PC-9 (cell line): ENCODE results near the gene ZDHHC5. TPM values are rescaled to one million over a fixed set of nuclear protein-coding genes. Genes with fewer than 3 reads are reported as not detected.

Source experiments
- BruUV-seq: library from RNA; stranded (reverse); fragments of 400-500 nt; replicated peaks from 2 replicates; lab custom pipeline; 2021; lab: Mats Ljungman, UMichigan
- CTCF ChIA-PET: fragments of 300-600 bp; sonication (Branson Sonifier 250); formaldehyde crosslinking; loops from one replicate; lab custom pipeline; 2022; ENCODE audit warnings: antibody characterized with exemption; lab: Charles Lee
- POLR2A ChIA-PET: fragments of 300-600 bp; sonication (Branson Sonifier 250); formaldehyde crosslinking; loops from one replicate; lab custom pipeline; 2022; ENCODE audit warnings: antibody characterized with exemption; ENCODE audit not compliant: unreplicated experiment; lab: Charles Lee
- DNase-seq, 2 experiments: peaks; one replicate each; pipeline versions ENCODE4 v3.0.0 to v3.0.0-alpha.2; 2015 to 2022; ENCODE audit warnings: mixed read lengths in 1 of 2
- H2AFZ ChIP-seq: fragments of 200-600 bp; sonication (generic); 2 replicates; pipeline ENCODE4 v1.8.1; 2017; ENCODE audit warnings: antibody characterized with exemption
- H3F3A ChIP-seq: fragments of 200-600 bp; sonication (generic); 2 replicates; pipeline ENCODE4 v1.8.1; 2017; ENCODE audit warnings: antibody characterized with exemption, mild to moderate bottlenecking, low read depth; ENCODE audit not compliant: insufficient read depth
- H3K27ac ChIP-seq: fragments of 200-600 bp; sonication (generic); 2 replicates; pipeline ENCODE4 v1.6.1; 2016; ENCODE audit warnings: mixed run types
- H3K27me3 ChIP-seq: fragments of 200-600 bp; sonication (generic); 2 replicates; pipeline ENCODE4 v1.6.1; 2016; ENCODE audit warnings: low read depth, mixed run types; ENCODE audit not compliant: insufficient read depth
- H3K36me3 ChIP-seq: fragments of 200-600 bp; sonication (generic); 2 replicates; pipeline ENCODE4 v1.6.1; 2016; ENCODE audit warnings: low read depth, mixed run types
- H3K4me1 ChIP-seq: fragments of 200-600 bp; sonication (generic); replicated peaks from 2 replicates; pipeline ENCODE4 v1.6.1; 2016; ENCODE audit warnings: mixed run types; ENCODE audit not compliant: insufficient read depth
- H3K4me2 ChIP-seq: fragments of 200-600 bp; sonication (generic); 2 replicates; pipeline ENCODE4 v1.6.1; 2017; ENCODE audit warnings: mixed run types
- H3K4me3 ChIP-seq: fragments of 200-600 bp; sonication (generic); 2 replicates; pipeline ENCODE4 v1.6.1; 2016; ENCODE audit warnings: mixed run types
- H3K79me2 ChIP-seq: fragments of 200-600 bp; sonication (generic); 2 replicates; pipeline ENCODE4 v1.6.1; 2017; ENCODE audit warnings: low read depth, mixed run types
- H3K9me2 ChIP-seq: fragments of 200-600 bp; sonication (generic); 2 replicates; pipeline ENCODE4 v1.8.1; 2017; ENCODE audit warnings: mild to moderate bottlenecking; ENCODE audit not compliant: insufficient read depth
- H3K9me3 ChIP-seq: fragments of 200-600 bp; sonication (generic); 2 replicates; pipeline ENCODE4 v1.8.1; 2016; ENCODE audit warnings: low read depth; ENCODE audit not compliant: insufficient read depth
- H4K20me1 ChIP-seq: fragments of 200-600 bp; sonication (generic); 2 replicates; pipeline ENCODE4 v1.8.1; 2017; ENCODE audit not compliant: insufficient read depth
- CTCF ChIP-seq: fragments of 200-600 bp; sonication (generic); conservative IDR thresholded peaks from 2 replicates; pipeline ENCODE4 v1.6.1; 2017; ENCODE audit warnings: mixed run types, antibody characterized with exemption, mild to moderate bottlenecking, moderate library complexity
- EZH2 ChIP-seq: fragments of 200-600 bp; sonication (generic); IDR thresholded peaks from 2 replicates; pipeline ENCODE4 v1.8.0; 2017; ENCODE audit warnings: antibody characterized with exemption, low read depth
- intact Hi-C: fragments of 100-400 bp; cut with micrococcal nuclease; formaldehyde crosslinking; loops from one replicate; pipeline ENCODE4 v1.10.0; 2022; ENCODE audit not compliant: unreplicated experiment
- microRNA-seq: library from miRNA; unstranded; fragments of <30 nt; microRNA quantifications from one replicate; pipeline ENCODE4 v1.2.0, GENCODE V29; 2021; ENCODE audit warnings: borderline number of aligned reads, borderline replicate concordance
- total RNA-seq: library from RNA; stranded (reverse); gene quantifications from 2 replicates; pipeline ENCODE4 v1.2.3, GENCODE V29; 2021

Gene ZDHHC5
- total RNA-seq, 1 experiment from 2014 or later = 94.2 TPM

GRCh38 chr11:57746920-57747319 is 79.0 kb downstream of the ZDHHC5 start:
- Histone ChIP-seq H3K79me2 (peaks cover 26% of the 10 kb centered on the region), H3K4me1 (peaks cover 8% of the 10 kb centered on the region), H3K9me3 (no peaks in the 10 kb centered on the region), H4K20me1 (no peaks in the 10 kb centered on the region), H3K27ac (no peak overlapping the region), H3F3A (peaks cover 36% of the 10 kb centered on the region), H3K4me2 (no peak overlapping the region), H3K4me3 (no peak overlapping the region), H3K36me3 (peaks cover 22% of the 10 kb centered on the region), H2AFZ (no peak overlapping the region), H3K27me3 (no peaks in the 10 kb centered on the region), H3K9me2 (no peaks in the 10 kb centered on the region)
- BruUV-seq = no TSS peak
- intact Hi-C loops = no loop called here
- ChIA-PET POLR2A (interaction anchor here (0.6 to 0.7 kb wide), 3 partner anchors 102 to 539 kb away, joined by 3 to 7 read pairs (median 4); no protein-coding TSS in a partner anchor), CTCF (interaction anchor here (0.5 to 1.0 kb wide), 2 partner anchors 29 to 54 kb away, joined by 3 read pairs; no protein-coding TSS in a partner anchor)
- TF ChIP-seq CTCF = no peak
- no peak for TF ChIP-seq EZH2
- DNase-seq = no peak

Small RNAs within 50 kb of the gene (microRNA-seq; reads per million reads assigned to microRNA genes)
- 7,862 reads per million, percentile 91 among the genes with 10 or more reads in this experiment for gene MIR130A

Other genes starting within 250 kb of the ZDHHC5 start
- 35.7 and 41.3 TPM in 2 replicates for gene SLC43A3, start 241.0 kb upstream of the ZDHHC5 start, total RNA-seq
- 3.4 and 4.6 TPM in 2 replicates for gene RTN4RL2, start 207.6 kb upstream of the ZDHHC5 start, total RNA-seq
- 3.2 and 4.0 TPM in 2 replicates for gene SLC43A1, start 152.4 kb upstream of the ZDHHC5 start, total RNA-seq
- 90.2 and 94.7 TPM in 2 replicates for gene TIMM10, start 137.4 kb upstream of the ZDHHC5 start, total RNA-seq
- gene SMTNL1, start 130.5 kb upstream of the ZDHHC5 start, total RNA-seq = not detected in 2 replicates
- 121 and 122 TPM in 2 replicates for gene UBE2L6, start 100.4 kb upstream of the ZDHHC5 start, total RNA-seq
- 3.1 TPM in 2 replicates for gene SERPING1, start 70.4 kb upstream of the ZDHHC5 start, total RNA-seq
- 0.48 and 0.98 TPM in 2 replicates for gene YPEL4, start 18.2 kb upstream of the ZDHHC5 start, total RNA-seq
- 23.4 and 24.2 TPM in 2 replicates for gene CLP1, start 10.4 kb upstream of the ZDHHC5 start, total RNA-seq
- gene MED19, start 44.1 kb downstream of the ZDHHC5 start, total RNA-seq = 25.3 and 26.9 TPM in 2 replicates
- 124 and 138 TPM in 2 replicates for gene TMX2, start 44.5 kb downstream of the ZDHHC5 start, total RNA-seq
- gene SELENOH, start 73.4 kb downstream of the ZDHHC5 start, total RNA-seq = 211 and 318 TPM in 2 replicates
- gene BTBD18, start 83.7 kb downstream of the ZDHHC5 start, total RNA-seq = not detected in 2 replicates
- gene CTNND1, start 93.7 kb downstream of the ZDHHC5 start, total RNA-seq = 340 and 413 TPM in 2 replicates